ENCODE data around the gene NFIB.

DNA sequence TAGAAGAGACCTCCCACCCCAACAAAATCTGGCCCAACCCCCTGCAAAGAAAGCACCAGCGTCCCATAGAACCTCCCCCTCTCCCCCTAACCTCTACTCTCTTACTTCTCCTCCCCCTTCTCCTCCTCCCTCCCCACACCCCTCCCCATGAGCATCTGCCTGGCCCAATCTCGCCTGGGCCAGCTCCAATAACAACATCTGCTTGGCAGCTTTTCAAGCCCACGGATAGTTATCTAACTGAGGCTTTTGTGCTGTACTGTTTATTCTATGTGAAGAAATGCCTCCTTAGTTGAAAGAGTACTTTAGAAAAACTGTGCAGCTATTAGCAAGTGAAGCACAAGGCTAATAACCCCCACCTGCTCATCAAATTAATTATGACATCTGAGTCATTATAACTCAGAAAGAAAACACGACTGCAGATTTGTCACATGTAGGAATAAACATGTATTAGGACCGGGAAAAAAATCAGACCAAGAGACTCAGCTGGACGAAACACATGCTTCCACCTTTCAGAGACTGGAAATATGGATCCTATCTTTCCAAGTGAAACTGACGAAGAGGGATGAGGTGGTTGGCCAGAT, 42.8 kb downstream of the NFIB start:
- TF ChIP-seq, protein P1, sequence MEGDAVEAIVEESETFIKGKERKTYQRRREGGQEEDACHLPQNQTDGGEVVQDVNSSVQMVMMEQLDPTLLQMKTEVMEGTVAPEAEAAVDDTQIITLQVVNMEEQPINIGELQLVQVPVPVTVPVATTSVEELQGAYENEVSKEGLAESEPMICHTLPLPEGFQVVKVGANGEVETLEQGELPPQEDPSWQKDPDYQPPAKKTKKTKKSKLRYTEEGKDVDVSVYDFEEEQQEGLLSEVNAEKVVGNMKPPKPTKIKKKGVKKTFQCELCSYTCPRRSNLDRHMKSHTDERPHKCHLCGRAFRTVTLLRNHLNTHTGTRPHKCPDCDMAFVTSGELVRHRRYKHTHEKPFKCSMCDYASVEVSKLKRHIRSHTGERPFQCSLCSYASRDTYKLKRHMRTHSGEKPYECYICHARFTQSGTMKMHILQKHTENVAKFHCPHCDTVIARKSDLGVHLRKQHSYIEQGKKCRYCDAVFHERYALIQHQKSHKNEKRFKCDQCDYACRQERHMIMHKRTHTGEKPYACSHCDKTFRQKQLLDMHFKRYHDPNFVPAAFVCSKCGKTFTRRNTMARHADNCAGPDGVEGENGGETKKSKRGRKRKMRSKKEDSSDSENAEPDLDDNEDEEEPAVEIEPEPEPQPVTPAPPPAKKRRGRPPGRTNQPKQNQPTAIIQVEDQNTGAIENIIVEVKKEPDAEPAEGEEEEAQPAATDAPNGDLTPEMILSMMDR (conservative IDR thresholded peaks at IDR 0.05; ENCODE audit: low read depth, low read length): no peak
- no peak for TF ChIP-seq EZH2phosphoT487 (IDR thresholded peaks at IDR 0.05; ENCODE audit: borderline replicate concordance, low read length)
- no peak for TF ChIP-seq EZH2 (IDR thresholded peaks at IDR 0.05; ENCODE audit: low read length, unreplicated experiment)

Measured in PC-3 (cell line).